H7 (cell line): ENCODE measurements around the gene PARP8. TPM values are rescaled to one million over a fixed set of nuclear protein-coding genes. Genes with fewer than 3 reads are reported as not detected.

Experiments
- DNase-seq: peaks from one replicate; pipeline ENCODE4 v3.0.0; 2012
- H3K27me3 ChIP-seq: 2 replicates; pipeline ENCODE4 v1.6.0; 2011; ENCODE audit warnings: mild to moderate bottlenecking, low read length; ENCODE audit not compliant: control insufficient read depth, insufficient read depth
- H3K36me3 ChIP-seq: replicated peaks from 2 replicates; pipeline ENCODE4 v1.5.1; 2011; ENCODE audit warnings: low read length; ENCODE audit not compliant: control insufficient read depth, insufficient read depth
- H3K4me3 ChIP-seq: 2 replicates; pipeline ENCODE4 v1.5.1; 2011; ENCODE audit warnings: low read depth, mild to moderate bottlenecking, control low read depth, low read length, moderate library complexity; ENCODE audit not compliant: insufficient read depth
- total RNA-seq: library from RNA; depleted of rRNA; stranded (reverse); fragments of >200 nt; shearing (Covaris generic); gene quantifications from 2 replicates; pipeline ENCODE4 v1.2.3, GENCODE V29; 2014

PARP8 gene
- total RNA-seq, 1 experiment from 2014 or later, result 12.1 TPM

DNA sequence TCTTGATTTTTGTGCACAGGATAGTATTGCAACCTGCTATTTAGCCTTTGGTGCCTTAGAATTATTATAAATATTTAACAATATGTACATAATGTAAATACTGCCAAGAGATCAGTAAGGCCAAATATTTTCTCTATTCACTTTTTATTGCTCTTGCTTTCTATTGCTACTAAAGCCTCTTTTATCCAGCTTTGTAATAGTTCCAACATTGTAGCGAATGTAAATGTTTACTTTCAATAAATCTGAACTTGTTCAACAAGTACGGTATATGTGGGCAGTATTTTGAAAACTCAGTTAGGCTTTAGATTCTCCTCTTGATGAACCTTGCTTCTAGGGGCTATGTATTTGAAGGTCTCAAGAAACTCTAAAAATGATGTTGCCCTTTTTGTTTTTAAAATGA is 179.8 kb downstream of the PARP8 start:
- DNase-seq, result no peak
- H3K36me3 ChIP-seq, result no peaks in the 10 kb centered on the region
- H3K4me3 ChIP-seq, result no peak overlapping the region
- H3K27me3 ChIP-seq, result no peaks in the 10 kb centered on the region

DNA sequence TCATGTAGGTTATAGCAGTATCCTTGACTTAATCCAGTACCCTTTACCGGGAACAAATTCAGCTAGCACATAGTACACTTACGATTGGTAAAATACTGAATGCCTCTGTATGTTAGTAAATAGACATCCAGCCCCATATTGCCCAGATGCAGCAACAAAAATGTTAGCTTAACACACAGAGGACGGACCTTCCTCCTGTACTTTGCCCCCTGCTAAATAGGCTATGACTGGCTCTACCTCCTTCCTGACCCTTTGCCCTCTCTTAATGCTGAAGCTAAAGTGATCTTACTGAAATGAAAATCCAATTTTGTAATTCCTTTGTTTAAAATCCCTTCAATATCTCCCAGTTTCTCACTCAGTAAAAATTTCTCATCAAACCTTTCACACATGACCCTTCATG is 183.1 kb downstream of the PARP8 start:
- Histone ChIP-seq H3K36me3 (no peaks in the 10 kb centered on the region), H3K27me3 (no peaks in the 10 kb centered on the region), H3K4me3 (no peak overlapping the region)
- DNase-seq, result no peak

DNA sequence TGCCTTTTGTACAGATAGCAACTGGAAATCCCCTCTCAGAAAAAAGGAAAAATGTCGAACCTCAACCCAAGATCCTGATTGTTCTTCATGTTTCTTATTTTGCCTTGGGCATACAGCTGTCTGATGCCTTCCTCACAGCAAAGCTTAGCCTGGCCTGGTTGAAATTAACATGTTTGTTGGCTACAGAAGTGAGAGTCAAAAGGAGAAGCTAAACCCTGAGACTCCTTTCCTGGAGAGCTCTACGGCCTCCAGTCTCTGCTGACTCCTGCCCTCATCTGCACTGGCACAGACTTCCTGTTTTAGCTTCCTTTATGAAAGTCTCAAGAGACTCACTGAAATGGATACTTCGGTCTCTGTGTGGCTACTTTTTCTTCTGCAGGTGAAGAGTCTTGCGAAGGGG is 186.7 kb downstream of the PARP8 start:
- Histone ChIP-seq H3K27me3 (no peaks in the 10 kb centered on the region), H3K4me3 (no peak overlapping the region), H3K36me3 (no peaks in the 10 kb centered on the region)
- no peak for DNase-seq

DNA sequence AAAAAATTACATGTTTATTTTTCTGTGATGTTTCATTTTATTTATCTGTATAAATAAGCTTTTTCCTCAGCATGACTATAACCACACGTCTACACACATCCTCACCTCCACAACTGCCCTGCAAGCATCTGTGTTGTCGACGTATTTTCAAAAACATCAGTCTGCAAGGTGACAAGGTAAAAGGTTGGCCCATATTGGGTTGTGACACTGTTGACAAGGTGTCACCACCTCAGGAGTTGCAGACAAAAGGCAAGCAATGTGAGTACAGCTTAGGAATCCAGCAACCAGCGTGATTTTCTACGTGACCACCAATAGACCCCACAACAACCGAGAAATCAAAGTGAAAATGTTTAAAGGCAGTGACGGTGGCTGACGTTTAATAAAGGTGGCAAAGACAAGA is 187.6 kb downstream of the PARP8 start:
- Histone ChIP-seq H3K27me3 (no peaks in the 10 kb centered on the region), H3K36me3 (no peaks in the 10 kb centered on the region), H3K4me3 (no peak overlapping the region)
- DNase-seq, result no peak

DNA sequence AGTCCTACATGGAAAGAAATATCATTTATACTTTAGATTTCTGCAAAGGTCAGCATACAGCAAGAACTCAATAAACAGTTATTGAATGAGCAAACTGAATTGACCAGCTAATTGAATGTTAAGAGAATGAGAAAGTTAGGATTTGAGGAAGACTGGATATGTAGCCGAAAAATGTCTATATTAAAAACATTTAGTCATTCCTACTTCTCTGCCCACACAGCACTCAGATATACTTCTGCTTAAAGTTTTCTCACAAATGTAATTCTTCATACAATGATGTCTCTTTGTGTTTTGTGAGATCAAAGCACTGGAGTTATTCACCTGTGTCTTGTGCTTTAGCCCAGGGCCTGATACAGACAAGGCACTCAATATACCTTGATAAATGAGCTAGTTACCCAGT is 188.6 kb downstream of the PARP8 start:
- H3K36me3 ChIP-seq, result no peaks in the 10 kb centered on the region
- no peaks in the 10 kb centered on the region for H3K27me3 ChIP-seq
- no peak for DNase-seq
- no peak overlapping the region for H3K4me3 ChIP-seq

DNA sequence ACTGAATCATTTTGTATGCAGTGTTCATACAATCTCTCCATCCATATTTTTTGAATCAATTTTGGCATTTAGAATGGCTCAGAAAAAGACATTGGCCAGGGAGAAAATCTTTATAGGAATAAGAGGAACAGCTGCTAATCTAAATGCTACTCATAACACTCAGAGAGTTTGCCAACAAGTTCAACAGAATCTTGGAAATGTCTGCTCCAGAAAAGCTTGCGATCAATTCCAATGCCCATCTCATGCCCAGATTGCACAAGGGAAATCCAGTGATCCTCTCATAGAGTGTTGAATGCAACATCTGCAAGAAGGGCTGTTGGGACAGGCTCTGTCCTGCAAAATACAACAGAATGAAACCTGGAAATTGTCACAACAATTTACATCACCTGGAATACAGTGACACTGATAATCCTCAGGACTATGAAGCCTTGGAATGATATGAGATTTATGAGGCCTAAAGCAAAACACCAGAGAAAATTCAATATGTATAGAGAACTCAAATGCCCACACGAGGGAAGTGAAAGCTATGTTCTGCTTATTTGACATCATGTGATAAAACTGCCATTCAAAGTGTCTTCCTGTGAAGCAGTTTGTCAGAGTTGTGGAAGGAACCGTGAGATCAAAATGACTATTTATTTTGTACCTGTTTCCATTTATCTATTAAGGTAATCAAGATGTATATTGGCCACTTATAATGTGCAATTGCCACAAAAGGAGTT is 190.1 kb downstream of the PARP8 start:
- H3K36me3 ChIP-seq, result no peaks in the 10 kb centered on the region
- no peaks in the 10 kb centered on the region for H3K27me3 ChIP-seq
- DNase-seq, result no peak

DNA sequence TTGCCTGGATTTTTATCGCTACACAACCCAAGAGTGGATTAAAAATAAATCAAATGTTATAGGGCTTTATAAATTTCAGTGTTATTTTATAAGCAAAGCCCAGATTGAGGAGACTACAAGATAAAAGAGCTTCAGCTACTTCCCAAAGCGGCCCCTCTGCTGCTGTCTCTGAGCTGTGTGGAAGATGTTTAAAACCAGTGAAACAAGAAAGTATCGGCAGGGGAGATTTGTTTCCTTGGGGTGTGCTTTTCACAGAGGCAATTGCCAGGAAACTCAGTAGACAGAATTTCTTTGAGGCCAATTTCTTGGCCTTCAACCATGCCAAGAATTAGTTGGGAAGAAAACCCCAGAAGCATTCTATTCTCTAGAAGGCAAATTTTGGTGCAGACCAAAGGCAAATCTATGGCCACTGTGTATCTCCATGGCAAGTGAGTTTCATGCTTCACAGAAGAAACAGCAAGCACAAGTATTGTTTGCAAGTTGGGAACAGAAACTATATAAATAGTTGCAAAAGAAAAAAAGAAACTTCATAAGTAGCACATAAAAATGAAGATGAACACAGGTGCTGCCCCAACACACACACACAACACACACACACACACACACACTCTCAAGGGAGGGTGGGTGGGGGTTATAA is 197.2 kb downstream of the PARP8 start:
- Histone ChIP-seq H3K36me3 (no peaks in the 10 kb centered on the region), H3K4me3 (no peak overlapping the region), H3K27me3 (no peaks in the 10 kb centered on the region; the same call in 1 of the 2 replicates)
- no peak for DNase-seq

More for the DNA sequence above, 190.1 kb downstream of the PARP8 start:
- H3K4me3 ChIP-seq, result no peak overlapping the region

DNA sequence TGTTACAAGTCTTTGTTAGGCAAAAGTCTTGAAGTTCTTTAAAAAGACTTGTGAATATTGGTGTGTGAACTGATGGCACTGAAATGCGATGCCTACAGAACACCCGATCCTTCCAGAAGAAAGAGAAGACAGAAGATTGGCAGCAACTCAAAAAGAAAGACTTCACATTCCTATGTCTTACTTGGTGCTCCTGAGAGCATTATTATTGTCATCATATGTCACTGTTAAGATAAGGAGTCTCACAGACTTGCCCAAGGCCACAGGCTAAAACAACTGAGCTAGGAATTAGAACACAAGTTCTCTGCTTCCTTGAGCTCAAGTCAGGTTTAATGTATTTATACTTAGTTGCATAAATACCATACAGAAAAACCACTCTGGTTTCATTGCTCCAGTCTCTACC is 198.0 kb downstream of the PARP8 start:
- Histone ChIP-seq H3K27me3 (no peaks in the 10 kb centered on the region; the same call in 1 of the 2 replicates), H3K36me3 (no peaks in the 10 kb centered on the region), H3K4me3 (no peak overlapping the region)
- DNase-seq, result no peak

DNA sequence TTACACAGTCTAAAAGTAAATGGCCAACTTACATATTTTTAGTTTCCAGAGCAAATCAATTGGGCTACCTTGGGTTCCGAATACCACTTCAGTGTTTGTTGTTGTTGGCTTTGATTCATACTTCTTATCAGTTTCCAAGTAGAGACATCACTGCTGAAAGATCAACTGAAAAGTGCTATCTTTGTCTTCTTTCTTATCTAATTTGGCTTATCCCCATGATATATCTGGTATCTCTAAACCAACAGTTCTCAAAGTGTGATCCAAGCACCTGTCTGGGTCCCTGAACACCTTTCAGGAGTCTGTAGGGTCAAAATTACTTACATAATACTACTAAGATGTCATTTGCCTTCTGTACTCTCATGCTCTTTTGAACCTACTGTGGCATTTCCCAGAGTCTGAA is 200.0 kb downstream of the PARP8 start:
- no peaks in the 10 kb centered on the region for H3K36me3 ChIP-seq
- H3K27me3 ChIP-seq, result no peaks in the 10 kb centered on the region; the same call in 1 of the 2 replicates

DNA sequence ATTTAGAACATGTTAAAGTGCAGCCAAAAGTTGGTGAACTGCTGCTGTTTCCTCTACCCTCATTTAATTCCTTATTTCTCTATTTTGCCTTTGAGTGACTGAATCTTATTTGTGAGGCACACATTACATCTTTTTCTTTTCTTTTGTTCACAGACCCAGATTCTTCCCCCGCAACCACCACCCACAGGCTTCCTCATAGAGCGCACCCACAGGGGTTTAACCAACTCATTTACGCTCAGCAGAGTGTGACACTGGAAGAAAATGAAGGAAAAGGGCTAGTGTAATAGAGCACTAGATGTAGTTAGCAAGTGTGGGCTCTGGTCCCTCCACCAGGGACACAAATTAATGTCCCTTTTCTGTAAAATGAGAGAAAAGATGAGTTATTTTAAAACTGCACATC is 200.7 kb downstream of the PARP8 start:
- Histone ChIP-seq H3K4me3 (no peak overlapping the region), H3K36me3 (no peaks in the 10 kb centered on the region), H3K27me3 (no peaks in the 10 kb centered on the region; the same call in 1 of the 2 replicates)
- peak; percentile 7 for DNase-seq

More for the DNA sequence above, 200.0 kb downstream of the PARP8 start:
- H3K4me3 ChIP-seq, result no peak overlapping the region
- no peak for DNase-seq

DNA sequence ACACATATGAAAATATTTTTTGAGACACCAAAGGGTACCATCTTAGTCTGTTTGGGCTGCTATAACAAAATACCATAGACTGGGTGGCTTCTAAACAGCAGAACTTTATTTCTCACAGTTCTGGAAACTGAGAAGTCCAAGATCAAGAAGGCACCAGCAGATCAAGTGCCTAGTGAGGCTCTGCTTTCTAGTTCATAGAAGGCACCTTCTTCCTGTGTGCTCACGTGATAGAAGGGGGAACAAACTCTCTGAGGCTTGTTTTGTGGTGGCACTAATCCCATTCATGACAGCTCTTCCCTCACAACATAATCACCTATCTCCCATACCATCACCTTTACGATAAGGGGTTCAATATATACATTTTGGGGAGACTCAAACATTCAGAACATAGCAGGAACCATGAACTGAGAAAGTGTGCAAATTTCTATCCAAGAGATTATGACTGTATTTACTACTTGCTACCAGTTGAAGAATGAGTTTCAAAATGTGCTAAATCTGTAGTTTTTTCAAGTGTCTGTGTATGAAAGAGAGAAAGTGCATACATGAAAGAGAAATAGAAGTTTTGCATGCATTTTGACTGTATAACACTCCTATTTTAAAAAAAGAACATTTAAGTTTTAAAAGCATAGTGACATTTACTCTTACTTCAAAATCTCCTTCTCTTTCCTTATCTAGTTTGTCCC is 207.3 kb downstream of the PARP8 start:
- no peak overlapping the region for H3K4me3 ChIP-seq
- no peaks in the 10 kb centered on the region for H3K36me3 ChIP-seq
- no peak for DNase-seq
- no peaks in the 10 kb centered on the region for H3K27me3 ChIP-seq

DNA sequence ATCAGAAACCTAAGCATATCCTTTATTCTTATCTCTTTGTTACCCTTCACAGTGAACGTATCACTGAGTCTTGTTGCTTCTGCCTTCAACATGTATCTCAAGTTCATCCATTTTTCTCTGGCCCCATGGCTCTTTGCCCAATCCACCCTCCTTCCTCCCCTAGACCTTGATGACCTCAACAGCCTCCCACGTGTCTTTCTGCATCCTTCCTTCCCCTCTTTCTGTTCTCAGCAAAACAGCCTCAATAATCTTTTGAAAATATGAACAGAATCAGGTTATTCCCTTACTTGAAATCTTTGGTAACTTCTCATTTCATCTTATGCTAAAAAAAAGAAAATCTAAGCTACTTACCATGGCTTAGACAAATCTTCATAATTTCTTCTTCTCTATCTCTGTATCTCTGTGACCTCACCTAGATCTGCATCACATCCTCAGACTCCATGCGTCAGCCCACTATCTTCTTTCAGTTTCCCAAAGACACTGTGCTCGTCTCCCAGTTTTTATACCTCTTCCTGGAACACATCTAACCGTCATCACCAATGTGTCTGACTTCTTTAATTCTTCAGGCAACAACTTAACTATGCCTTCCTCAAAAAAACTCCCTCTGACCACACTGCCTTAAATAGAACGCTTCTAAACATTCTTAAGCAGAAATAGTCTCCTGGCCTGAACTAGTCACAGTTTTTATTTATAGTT is 208.0 kb downstream of the PARP8 start:
- Histone ChIP-seq H3K4me3 (no peak overlapping the region), H3K36me3 (no peaks in the 10 kb centered on the region), H3K27me3 (no peaks in the 10 kb centered on the region)
- no peak for DNase-seq

DNA sequence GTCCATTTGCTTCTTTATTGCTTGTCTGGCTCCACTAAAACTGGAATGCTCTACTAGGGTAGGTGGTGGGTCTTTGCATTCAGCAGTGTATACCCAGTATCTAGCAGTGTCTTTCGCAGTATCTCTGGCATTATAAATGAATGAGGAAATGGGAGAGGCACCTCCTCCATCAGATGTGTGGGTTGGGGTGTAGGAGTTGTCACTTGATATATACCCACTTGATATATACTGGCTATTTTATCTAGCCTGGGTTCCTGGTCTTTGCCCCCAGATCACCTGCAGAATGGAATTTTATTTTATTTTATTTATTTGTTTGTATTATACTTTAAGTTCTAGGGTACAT is 208.5 kb downstream of the PARP8 start:
- Histone ChIP-seq H3K27me3 (no peaks in the 10 kb centered on the region), H3K4me3 (no peak overlapping the region), H3K36me3 (no peaks in the 10 kb centered on the region)
- DNase-seq, result no peak

DNA sequence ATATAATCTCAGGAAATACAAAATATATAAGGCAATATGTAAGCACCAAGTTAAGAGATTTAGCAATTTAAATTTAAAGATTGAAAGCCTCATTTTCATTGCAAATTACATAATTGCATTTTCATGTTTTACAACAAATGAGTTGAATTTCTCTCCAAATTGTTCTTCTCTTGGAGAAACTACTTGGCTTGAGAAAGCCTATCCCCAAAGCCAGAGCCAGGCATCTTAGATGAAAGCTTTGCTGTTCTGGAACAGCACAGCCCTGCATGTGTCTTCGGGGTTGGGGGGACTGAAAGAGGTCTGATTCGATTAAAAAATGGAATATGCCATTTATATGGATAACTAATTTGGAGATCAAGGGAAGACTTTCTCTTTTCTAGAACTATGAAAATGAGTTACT is 212.0 kb downstream of the PARP8 start:
- no peaks in the 10 kb centered on the region for H3K36me3 ChIP-seq
- no peaks in the 10 kb centered on the region for H3K27me3 ChIP-seq
- H3K4me3 ChIP-seq, result no peak overlapping the region
- no peak for DNase-seq

DNA sequence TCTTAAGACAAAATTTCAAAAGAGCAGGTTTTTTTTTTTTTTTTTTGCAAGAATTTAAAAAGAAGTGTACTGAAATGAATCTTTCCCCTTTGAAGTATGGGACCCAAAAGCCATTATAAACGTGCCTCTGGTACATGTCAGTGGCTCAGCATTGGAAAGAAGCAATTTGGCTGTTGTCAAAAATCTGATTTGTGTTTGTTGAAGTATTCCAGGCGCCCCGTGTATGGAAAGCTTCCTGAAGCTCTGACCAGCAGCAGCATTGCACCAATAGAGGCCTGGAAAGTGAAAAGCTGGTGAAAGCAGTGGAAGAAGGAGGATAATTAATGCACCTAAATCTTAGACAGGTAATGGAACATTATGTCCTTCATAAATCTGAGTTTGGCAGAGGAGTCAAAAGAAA is 215.0 kb downstream of the PARP8 start:
- Histone ChIP-seq H3K36me3 (no peaks in the 10 kb centered on the region), H3K4me3 (no peak overlapping the region), H3K27me3 (no peaks in the 10 kb centered on the region)
- DNase-seq, result no peak
